H9 (cell line): ENCODE results near the gene TRAPPC4. TPM values are rescaled to one million over a fixed set of nuclear protein-coding genes. Genes with fewer than 3 reads are reported as not detected.
"Not testable (repeated sequence)": the region's sequence is repeated elsewhere in the genome, so short reads cannot be mapped to it uniquely, and the experiment has no call there.

Experiments used
- DNase-seq: peaks from one replicate; pipeline ENCODE4 v3.0.0-alpha.2; 2017
- H2AFZ ChIP-seq: one replicate; pipeline ENCODE4 v1.6.1; 2013; ENCODE audit warnings: mild to moderate bottlenecking, low read length, control low read depth, moderate library complexity
- H2AK5ac ChIP-seq: 2 replicates; pipeline ENCODE4 v1.6.1; 2013; ENCODE audit warnings: low read length, control low read depth, mixed read lengths; ENCODE audit not compliant: insufficient read length
- H2BK120ac ChIP-seq: one replicate; pipeline ENCODE4 v1.6.1; 2013; ENCODE audit warnings: low read depth, mild to moderate bottlenecking, low read length, control low read depth, inconsistent platforms; ENCODE audit not compliant: poor library complexity, severe bottlenecking
- H2BK12ac ChIP-seq: 2 replicates; pipeline ENCODE4 v1.6.1; 2013; ENCODE audit warnings: low read length, control low read depth, mixed read lengths, low read depth; ENCODE audit not compliant: insufficient read length
- H2BK15ac ChIP-seq: 2 replicates; pipeline ENCODE4 v1.6.1; 2013; ENCODE audit warnings: low read depth, low read length, control low read depth
- H2BK20ac ChIP-seq: one replicate; pipeline ENCODE4 v1.6.1; 2013; ENCODE audit warnings: low read depth, mild to moderate bottlenecking, low read length, control low read depth, inconsistent platforms; ENCODE audit not compliant: poor library complexity, severe bottlenecking
- H2BK5ac ChIP-seq: 2 replicates; pipeline ENCODE4 v1.6.1; 2013; ENCODE audit warnings: low read length, control low read depth, mixed read lengths; ENCODE audit not compliant: insufficient read length
- H3K14ac ChIP-seq: 2 replicates; pipeline ENCODE4 v1.6.1; 2013; ENCODE audit warnings: low read length, control low read depth; ENCODE audit not compliant: insufficient read depth
- H3K18ac ChIP-seq: 2 replicates; pipeline ENCODE4 v1.6.1; 2013; ENCODE audit warnings: low read depth, mild to moderate bottlenecking, mixed read lengths, low read length, control low read depth; ENCODE audit not compliant: insufficient read length
- H3K23ac ChIP-seq: 2 replicates; pipeline ENCODE4 v1.6.1; 2013; ENCODE audit warnings: low read length, control low read depth, mixed read lengths, low read depth; ENCODE audit not compliant: insufficient read length
- H3K23me2 ChIP-seq: 2 replicates; pipeline ENCODE4 v1.6.1; 2013; ENCODE audit warnings: low read depth, mild to moderate bottlenecking, mixed read lengths, low read length, control low read depth; ENCODE audit not compliant: insufficient read length, poor library complexity, severe bottlenecking
- H3K27ac ChIP-seq: 2 replicates; pipeline ENCODE4 v1.5.1; 2013; ENCODE audit warnings: low read length, control low read depth, mixed read lengths, low read depth; ENCODE audit not compliant: insufficient read length
- H3K27me3 ChIP-seq: 2 replicates; pipeline ENCODE4 v1.6.1; 2013; ENCODE audit warnings: low read length, control low read depth, inconsistent platforms; ENCODE audit not compliant: insufficient read depth
- H3K4ac ChIP-seq: 2 replicates; pipeline ENCODE4 v1.6.1; 2013; ENCODE audit warnings: low read depth, mild to moderate bottlenecking, control low read depth, inconsistent platforms, low read length, moderate library complexity
- H3K4me1 ChIP-seq: 2 replicates; pipeline ENCODE4 v1.6.1; 2013; ENCODE audit warnings: low read length, control low read depth, inconsistent platforms; ENCODE audit not compliant: insufficient read depth
- H3K4me2 ChIP-seq: 2 replicates; pipeline ENCODE4 v1.6.1; 2013; ENCODE audit warnings: low read length, control low read depth, mixed read lengths; ENCODE audit not compliant: insufficient read length, insufficient read depth
- H3K56ac ChIP-seq: 2 replicates; pipeline ENCODE4 v1.6.1; 2013; ENCODE audit warnings: low read depth, mild to moderate bottlenecking, mixed read lengths, low read length, control low read depth; ENCODE audit not compliant: insufficient read length
- H3K79me1 ChIP-seq: 2 replicates; pipeline ENCODE4 v1.6.1; 2013; ENCODE audit warnings: low read depth, mild to moderate bottlenecking, moderate library complexity, low read length, control low read depth, inconsistent platforms; ENCODE audit not compliant: insufficient read depth, poor library complexity, severe bottlenecking
- H3K79me2 ChIP-seq: 2 replicates; pipeline ENCODE4 v1.6.1; 2013; ENCODE audit warnings: low read length, control low read depth, inconsistent platforms; ENCODE audit not compliant: insufficient read depth
- H3K9ac ChIP-seq: 2 replicates; pipeline ENCODE4 v1.6.1; 2013; ENCODE audit warnings: low read length, control low read depth, mixed read lengths; ENCODE audit not compliant: insufficient read length; ENCODE audit errors: extremely low read depth
- H3K9me3 ChIP-seq: one replicate; pipeline ENCODE4 v1.6.1; 2013; ENCODE audit warnings: low read depth, low read length, inconsistent platforms; ENCODE audit not compliant: control insufficient read depth
- H3T11ph ChIP-seq: one replicate; pipeline ENCODE4 v1.6.1; 2013; ENCODE audit warnings: mild to moderate bottlenecking, low read length, control low read depth, inconsistent platforms
- H4K20me1 ChIP-seq: one replicate; pipeline ENCODE4 v1.6.1; 2013; ENCODE audit not compliant: control insufficient read depth, insufficient read length, insufficient read depth
- H4K5ac ChIP-seq: 2 replicates; pipeline ENCODE4 v1.6.1; 2013; ENCODE audit warnings: low read depth, mild to moderate bottlenecking, mixed read lengths, low read length, control low read depth; ENCODE audit not compliant: insufficient read length
- H4K8ac ChIP-seq: replicated peaks from 2 replicates; pipeline ENCODE4 v1.6.1; 2013; ENCODE audit warnings: low read length, control low read depth, mixed read lengths, low read depth; ENCODE audit not compliant: insufficient read length
- H4K91ac ChIP-seq: 2 replicates; pipeline ENCODE4 v1.6.1; 2013; ENCODE audit warnings: low read depth, mild to moderate bottlenecking, moderate library complexity, mixed read lengths, low read length, control low read depth; ENCODE audit not compliant: insufficient read length
- H3K27ac Mint-ChIP-seq, 3 experiments: 2 replicates in 2 of 3; 3 replicates in 1 of 3; pipeline ENCODE4 v1.8.0; 2020 to 2021; ENCODE audit warnings: mixed read lengths in 3 of 3, mild to moderate bottlenecking in 1 of 3, moderate library complexity in 1 of 3
- H3K27me3 Mint-ChIP-seq: 2 replicates; pipeline ENCODE4 v1.8.0; 2021; ENCODE audit warnings: low read depth, mild to moderate bottlenecking, moderate library complexity, mixed read lengths
- H3K36me3 Mint-ChIP-seq, 3 experiments: 2 replicates in 2 of 3; 3 replicates in 1 of 3; pipeline ENCODE4 v1.8.0; 2020 to 2021; ENCODE audit warnings: low read depth in 3 of 3, mixed read lengths in 3 of 3; ENCODE audit not compliant: insufficient read depth in 1 of 3
- H3K4me1 Mint-ChIP-seq, 2 experiments: 2 replicates each; pipeline ENCODE4 v1.8.0; 2020; ENCODE audit warnings: mixed read lengths in 2 of 2
- H3K4me3 Mint-ChIP-seq, 2 experiments: 2 replicates in 1 of 2; 3 replicates in 1 of 2; pipeline ENCODE4 v1.8.0; 2020 to 2021; ENCODE audit warnings: mild to moderate bottlenecking in 2 of 2, mixed read lengths in 2 of 2, moderate library complexity in 1 of 2
- H3K9me3 Mint-ChIP-seq, 2 experiments: 2 replicates in 1 of 2; 3 replicates in 1 of 2; pipeline ENCODE4 v1.8.0; 2020; ENCODE audit warnings: mild to moderate bottlenecking in 2 of 2, mixed read lengths in 2 of 2, moderate library complexity in 1 of 2
- CTCF ChIP-seq: fragments of 200-600 bp; sonication (generic); conservative IDR thresholded peaks from 3 replicates; pipeline ENCODE4 v1.8.0; 2021; ENCODE audit warnings: antibody characterized with exemption, mild to moderate bottlenecking
- WGBS: extraction: QIAGEN DNeasy Blood & Tissue Kit; methylation state at CpG from one replicate; pipeline ENCODE4 v1.1.7; 2013; ENCODE audit warnings: missing lambda C conversion rate, low lambda C conversion rate, mixed read lengths; ENCODE audit not compliant: insufficient read length; ENCODE audit errors: extremely low coverage; 5-methylcytosine and 5-hydroxymethylcytosine counted together
- total RNA-seq: library from RNA; stranded (reverse); gene quantifications from 2 replicates; pipeline ENCODE4 v1.2.1, GENCODE V29; 2021

TRAPPC4 gene
- total RNA-seq, 1 experiment from 2014 or later = 82.8 TPM

- no peak overlapping the region for H4K5ac ChIP-seq
- H4K8ac ChIP-seq = no peak overlapping the region
- H3K9me3 Mint-ChIP-seq = no peaks in the 10 kb centered on the region
- H3K18ac ChIP-seq = no peak overlapping the region
- no peak overlapping the region for H2BK20ac ChIP-seq
- no peak overlapping the region for H3K56ac ChIP-seq
- no peak for TF ChIP-seq CTCF
- no peaks in the 10 kb centered on the region for H3K79me1 ChIP-seq
- no peaks in the 10 kb centered on the region for H3K4me1 ChIP-seq
- no peak overlapping the region; the same call in 1 of the 2 replicates for H3K14ac ChIP-seq
- no peak overlapping the region for H3K27ac ChIP-seq
- H3K4me3 Mint-ChIP-seq = peak overlapping the region in 1 of 2 experiments; percentile 15; a peak in 1 of 5 replicates
- no peaks in the 10 kb centered on the region for H3K36me3 Mint-ChIP-seq
- no peaks in the 10 kb centered on the region; the same call in 1 of the 2 replicates for H3K27me3 ChIP-seq
- peaks cover 6% of the 10 kb centered on the region for H3K27me3 Mint-ChIP-seq
- H2AFZ ChIP-seq = no peak overlapping the region
- H4K91ac ChIP-seq = no peak overlapping the region
- no peak overlapping the region for H3K23ac ChIP-seq
- H3K27ac Mint-ChIP-seq = peak overlapping the region in 1 of 3 experiments; percentile 72; a peak in 2 of 7 replicates
- H2AK5ac ChIP-seq = no peak overlapping the region
- no peak overlapping the region for H3K9ac ChIP-seq
- H3K4me2 ChIP-seq = peak overlapping the region; percentile 11
- no CpG with 5 or more reads among the region's 21 CpGs for WGBS
- peak; percentile 71 for DNase-seq
- H2BK15ac ChIP-seq = no peak overlapping the region
- peaks cover 14 to 21% of the 10 kb centered on the region in 2 experiments for H3K4me1 Mint-ChIP-seq
- no peak overlapping the region for H3K4ac ChIP-seq
- no peaks in the 10 kb centered on the region for H3K79me2 ChIP-seq
- H2BK12ac ChIP-seq = no peak overlapping the region
- H3K9me3 ChIP-seq = no peaks in the 10 kb centered on the region
- H2BK120ac ChIP-seq = no peak overlapping the region
- no peaks in the 10 kb centered on the region for H3K23me2 ChIP-seq
- H3T11ph ChIP-seq = no peak overlapping the region
- H4K20me1 ChIP-seq = no peaks in the 10 kb centered on the region
- H2BK5ac ChIP-seq = no peak overlapping the region
Observed at GRCh38 chr11:118980191-118980881, 38.2 kb upstream of the TRAPPC4 start.

GRCh38 chr11:118984337-118984736, 34.2 kb upstream of the TRAPPC4 start:
- H3K9me3 Mint-ChIP-seq, H4K5ac ChIP-seq, H2BK5ac ChIP-seq, H3K4ac ChIP-seq, H4K8ac ChIP-seq, H3K18ac ChIP-seq, H3K79me1 ChIP-seq, H3K14ac ChIP-seq, H3K9ac ChIP-seq, H2BK120ac ChIP-seq, H3K4me3 Mint-ChIP-seq, H3K4me1 ChIP-seq, H3K36me3 Mint-ChIP-seq, H2BK20ac ChIP-seq, H3K9me3 ChIP-seq, H3K23me2 ChIP-seq, H3K27ac ChIP-seq, H2AFZ ChIP-seq, H3K56ac ChIP-seq, H3K79me2 ChIP-seq, H3K4me2 ChIP-seq, H2BK12ac ChIP-seq, DNase-seq, H3K23ac ChIP-seq, H4K20me1 ChIP-seq, H3T11ph ChIP-seq, H3K27me3 Mint-ChIP-seq, H3K27me3 ChIP-seq, H2BK15ac ChIP-seq, H2AK5ac ChIP-seq, H4K91ac ChIP-seq: not testable (repeated sequence)
- H3K4me1 Mint-ChIP-seq = peaks cover 13 to 15% of the 10 kb centered on the region in 2 experiments
- no CpG with 5 or more reads among the region's 8 CpGs for WGBS
- peak overlapping the region in 1 of 3 experiments; percentile 50; a peak in 1 of 7 replicates for H3K27ac Mint-ChIP-seq
